GM12873 (cell line): ENCODE results near the gene PPDPF.

Experiments used
- CTCF ChIP-seq: IDR thresholded peaks from 2 replicates; pipeline ENCODE4 v1.5.1; 2012; ENCODE audit warnings: low read depth, mild to moderate bottlenecking, moderate library complexity, low read length, control low read depth; ENCODE audit not compliant: insufficient read depth; ENCODE audit errors: missing control alignments

Gene PPDPF

GRCh38 chr20:63570281-63571086 lies 49.9 kb downstream of the PPDPF start:
- no peak for TF ChIP-seq CTCF
